ENCODE results near the gene RBM11. TPM values are rescaled to one million over a fixed set of nuclear protein-coding genes. Genes with fewer than 3 reads are reported as not detected.
"Not testable (repeated sequence)": the region's sequence is repeated elsewhere in the genome, so short reads cannot be mapped to it uniquely, and the experiment has no call there.

The RBM11 gene, protein sequence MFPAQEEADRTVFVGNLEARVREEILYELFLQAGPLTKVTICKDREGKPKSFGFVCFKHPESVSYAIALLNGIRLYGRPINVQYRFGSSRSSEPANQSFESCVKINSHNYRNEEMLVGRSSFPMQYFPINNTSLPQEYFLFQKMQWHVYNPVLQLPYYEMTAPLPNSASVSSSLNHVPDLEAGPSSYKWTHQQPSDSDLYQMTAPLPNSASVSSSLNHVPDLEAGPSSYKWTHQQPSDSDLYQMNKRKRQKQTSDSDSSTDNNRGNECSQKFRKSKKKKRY
- 1 to 10 TPM; 1.5 to 1.7 TPM for total RNA-seq
- 0.35 to 0.45 reads per million in 2 donors for total RNA-seq

DNA sequence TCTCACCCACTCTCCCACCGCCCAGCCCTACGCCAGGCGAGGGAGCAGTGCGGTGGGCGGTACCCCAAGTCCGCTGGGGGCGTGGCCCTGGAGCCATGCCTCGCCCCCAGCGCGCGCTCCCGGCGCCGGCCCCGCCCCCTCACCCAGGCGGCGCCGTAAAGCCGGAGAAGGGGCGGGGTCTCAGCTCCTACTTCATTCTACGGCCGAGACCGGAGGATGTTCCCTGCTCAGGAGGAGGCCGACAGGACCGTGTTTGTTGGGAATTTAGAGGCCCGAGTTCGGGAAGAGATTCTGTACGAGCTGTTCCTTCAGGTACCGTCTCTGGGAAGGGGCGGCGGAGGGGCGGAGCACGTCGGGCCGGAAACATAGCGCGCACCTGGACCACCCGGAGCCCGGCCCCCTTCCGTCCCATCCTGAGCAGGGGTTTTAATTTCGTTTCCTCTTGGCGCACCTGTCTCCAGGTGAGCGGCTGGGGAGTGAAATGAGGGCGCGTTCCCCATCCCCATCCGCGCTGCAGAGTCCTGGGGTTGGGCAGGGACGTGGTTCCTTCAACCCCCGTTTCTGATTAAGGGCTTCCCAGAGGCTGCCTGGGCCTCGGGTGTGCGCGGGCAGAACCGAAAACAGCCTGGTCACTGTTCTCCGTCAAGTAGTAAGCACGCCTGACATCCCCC is at the start of gene RBM11:
Gene RBM11, plus strand, starts transcription at position 187 of the 671 bp plus-strand sequence. Its CDS starts 30 bp downstream, at position 217.
- DNase-seq, result peak; percentile 46 to 54 (median 47)

DNA sequence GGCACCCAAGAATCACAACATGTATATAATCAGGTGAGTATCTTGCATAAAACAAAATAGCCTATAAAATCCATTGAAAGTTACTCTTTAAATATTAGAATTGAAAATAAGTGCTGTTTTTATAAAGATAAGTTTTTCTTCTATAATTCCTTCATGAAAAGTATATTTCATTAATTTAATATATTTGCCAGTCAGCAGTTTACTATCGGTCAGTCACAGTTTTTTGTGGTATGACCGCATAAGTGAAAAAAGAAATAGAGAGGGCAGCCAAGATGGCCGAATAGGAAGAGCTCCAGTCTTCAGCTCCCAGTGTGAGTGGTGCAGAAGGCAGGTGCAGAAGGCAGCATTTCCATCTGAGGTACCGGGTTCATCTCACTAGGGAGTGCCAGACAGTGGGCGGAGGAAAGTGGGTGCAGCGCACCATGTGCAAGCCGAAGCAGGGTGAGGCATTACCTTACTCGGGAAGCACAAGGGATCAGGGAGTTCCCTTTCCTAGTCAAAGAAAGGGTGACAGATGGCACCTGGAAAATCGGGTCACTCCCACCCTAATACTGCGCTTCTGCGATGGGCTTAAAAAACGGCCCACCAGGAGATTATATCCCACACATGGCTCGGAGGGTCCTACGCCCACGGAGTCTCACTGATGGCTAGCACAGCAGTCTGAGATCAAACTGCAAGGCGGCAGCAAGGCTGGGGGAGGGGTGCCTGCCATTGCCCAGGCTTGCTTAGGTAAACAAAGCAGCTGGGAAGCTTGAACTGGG is 49.3 kb upstream of the RBM11 start:
- H3K27me3 Mint-ChIP-seq, H3K27ac Mint-ChIP-seq, ATAC-seq: not testable (repeated sequence)

More for the DNA sequence above, at the start of gene RBM11:
- Mint-ChIP-seq H3K27me3 (peaks cover 11% of the 10 kb centered on the region), H3K4me1 (no peaks in the 10 kb centered on the region), H3K36me3 (ENCODE audit: low read depth) (no peaks in the 10 kb centered on the region), H3K4me3 (peak within 1 kb of the TSS; percentile 86), H3K27ac (no peak within 1 kb of the TSS)
- no peaks in the 10 kb centered on the region for H3K9me3 ChIP-seq (ENCODE audit: control insufficient read depth, low read length, poor library complexity, severe bottlenecking)
- peak; percentile 97 for ATAC-seq

DNA sequence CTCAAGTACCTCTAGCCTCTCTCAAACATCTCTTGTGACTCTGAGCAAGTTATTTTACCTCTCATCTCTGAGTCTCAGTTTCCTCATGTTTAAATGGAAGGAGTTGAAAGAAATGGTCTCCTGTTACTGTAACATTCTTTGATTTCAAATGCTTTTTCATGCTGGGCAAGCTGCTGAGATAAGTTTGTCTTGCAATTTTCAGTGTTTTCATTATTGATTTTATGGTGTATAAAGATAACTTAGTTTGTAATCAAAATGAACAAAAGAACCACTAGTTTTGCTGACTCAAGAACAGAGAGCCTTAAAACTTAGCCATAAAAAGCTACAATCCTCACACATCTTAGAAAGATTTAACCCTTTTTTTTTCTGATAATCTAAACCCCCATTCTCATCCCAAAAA is 9.7 kb upstream of the RBM11 start:
- H3K27me3 Mint-ChIP-seq, result peaks cover 12% of the 10 kb centered on the region
- H3K4me1 Mint-ChIP-seq, result no peaks in the 10 kb centered on the region
- DNase-seq, result no peak
- no peak for ATAC-seq
- H3K9me3 ChIP-seq (ENCODE audit: control insufficient read depth, low read length, poor library complexity, severe bottlenecking), result no peaks in the 10 kb centered on the region
- no peak overlapping the region for H3K27ac Mint-ChIP-seq
- no peak overlapping the region for H3K4me3 Mint-ChIP-seq
- H3K36me3 Mint-ChIP-seq (ENCODE audit: low read depth), result no peaks in the 10 kb centered on the region

More for the DNA sequence above, 49.3 kb upstream of the RBM11 start:
- not testable (repeated sequence) for H3K36me3 Mint-ChIP-seq (ENCODE audit: low read depth); H3K4me3 Mint-ChIP-seq; H3K4me1 Mint-ChIP-seq; H3K9me3 ChIP-seq (ENCODE audit: control insufficient read depth, low read length, poor library complexity, severe bottlenecking); DNase-seq

DNA sequence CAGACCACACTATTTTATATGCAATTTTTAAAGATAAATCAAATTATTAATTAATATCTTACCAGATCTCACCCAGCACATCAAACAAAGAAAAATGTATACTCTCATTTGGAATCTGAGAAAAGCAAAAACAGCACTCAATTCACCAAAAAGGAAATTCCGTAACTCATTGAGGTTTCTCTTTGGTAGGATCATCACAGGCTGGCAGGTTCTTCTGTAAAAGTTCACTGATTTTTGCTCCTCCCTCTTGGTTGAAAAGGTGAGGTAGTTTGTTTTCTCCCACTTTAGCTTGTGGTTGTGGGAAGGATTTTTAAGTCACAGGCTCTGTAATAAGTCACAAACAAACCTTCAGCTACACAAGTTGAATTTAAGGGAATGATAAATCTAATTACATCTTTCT is 5.2 kb upstream of the RBM11 start, which contains the start of gene LIPI:
Gene LIPI, minus strand, starts transcription at position 218 of the 400 bp plus-strand sequence. Its CDS starts 110 bp downstream, at position 108.
- H3K4me1 Mint-ChIP-seq, result no peaks in the 10 kb centered on the region
- no peak within 1 kb of the TSS for H3K27ac Mint-ChIP-seq
- no peak for ATAC-seq
- H3K9me3 ChIP-seq (ENCODE audit: control insufficient read depth, low read length, poor library complexity, severe bottlenecking), result no peaks in the 10 kb centered on the region
- H3K4me3 Mint-ChIP-seq, result no peak within 1 kb of the TSS
- peaks cover 18% of the 10 kb centered on the region for H3K27me3 Mint-ChIP-seq
- DNase-seq, result no peak
- H3K36me3 Mint-ChIP-seq (ENCODE audit: low read depth), result no peaks in the 10 kb centered on the region

DNA sequence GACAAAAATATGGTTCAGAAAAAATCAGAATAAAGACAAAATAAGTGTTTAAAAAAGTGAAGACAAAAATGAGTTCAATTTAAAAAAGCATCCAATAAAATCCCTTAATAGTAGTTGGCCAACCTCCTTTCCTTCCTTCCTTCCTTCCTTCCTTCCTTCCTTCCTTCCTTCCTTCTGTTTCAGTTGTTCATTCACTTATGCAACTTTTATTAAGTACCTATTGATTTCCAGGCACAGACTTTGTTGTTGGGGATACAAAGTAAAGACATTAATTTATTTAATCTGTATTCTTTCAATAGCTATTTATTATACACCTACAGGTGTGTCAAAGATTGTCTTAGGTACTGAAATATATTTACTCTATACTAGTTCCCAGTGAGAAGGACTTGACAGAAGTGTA is 2.8 kb upstream of the RBM11 start:
- no peaks in the 10 kb centered on the region for H3K9me3 ChIP-seq (ENCODE audit: control insufficient read depth, low read length, poor library complexity, severe bottlenecking)
- ATAC-seq (no peak), DNase-seq (no peak)
- Mint-ChIP-seq H3K27ac (no peak overlapping the region), H3K4me1 (no peaks in the 10 kb centered on the region), H3K36me3 (ENCODE audit: low read depth) (no peaks in the 10 kb centered on the region), H3K4me3 (no peak overlapping the region), H3K27me3 (peaks cover 15% of the 10 kb centered on the region)

DNA sequence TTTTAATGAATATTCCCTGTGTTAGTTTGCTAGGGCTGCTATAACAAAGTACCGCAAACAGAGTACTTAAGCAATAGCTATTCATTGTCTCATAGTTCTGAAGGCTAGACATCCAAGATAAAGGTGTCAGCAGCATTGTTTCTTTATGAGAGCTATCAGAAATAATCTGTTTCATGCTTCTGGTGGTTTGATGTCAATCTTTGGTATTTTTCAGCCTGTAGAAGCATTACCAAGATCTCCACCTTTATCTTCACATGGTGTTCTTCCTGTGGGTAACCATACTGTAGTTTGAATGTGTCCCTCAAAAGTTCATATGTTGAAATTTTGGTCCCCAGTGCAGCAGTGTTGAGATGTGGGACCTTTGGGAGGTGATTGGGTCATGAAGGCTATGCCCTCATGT is 7.4 kb downstream of the RBM11 start:
- no peak overlapping the region for H3K4me3 Mint-ChIP-seq
- no peaks in the 10 kb centered on the region for H3K36me3 Mint-ChIP-seq (ENCODE audit: low read depth)
- no peaks in the 10 kb centered on the region for H3K9me3 ChIP-seq (ENCODE audit: control insufficient read depth, low read length, poor library complexity, severe bottlenecking)
- H3K4me1 Mint-ChIP-seq, result no peaks in the 10 kb centered on the region
- no peak for ATAC-seq
- no peaks in the 10 kb centered on the region for H3K27me3 Mint-ChIP-seq
- H3K27ac Mint-ChIP-seq, result no peak overlapping the region
- no peak for DNase-seq

DNA sequence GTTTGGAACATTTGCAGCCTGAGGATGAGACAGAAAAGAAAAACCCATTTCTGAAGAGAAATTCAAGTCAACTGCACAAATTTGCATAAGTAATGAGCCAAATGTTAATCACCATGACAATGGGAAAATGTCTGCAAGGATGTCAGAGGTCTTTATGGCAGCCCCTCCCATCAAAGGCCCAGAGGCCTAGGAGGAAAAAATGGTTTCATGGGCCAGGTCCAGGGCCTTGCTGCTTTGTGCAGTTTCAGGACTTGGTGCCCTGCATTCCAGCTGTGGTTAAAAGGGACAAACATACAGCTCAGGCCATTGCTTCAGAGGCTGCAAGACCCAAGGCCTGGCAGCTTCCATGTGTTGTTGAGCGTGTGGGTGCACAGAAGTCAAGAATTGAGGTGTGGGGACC is 13.4 kb downstream of the RBM11 start:
- DNase-seq (no peak), ATAC-seq (no peak)
- H3K27me3 Mint-ChIP-seq, result peaks cover 2% of the 10 kb centered on the region
- H3K4me3 Mint-ChIP-seq, result no peak overlapping the region
- H3K9me3 ChIP-seq (ENCODE audit: control insufficient read depth, low read length, poor library complexity, severe bottlenecking), result no peaks in the 10 kb centered on the region
- peaks cover 5% of the 10 kb centered on the region for H3K36me3 Mint-ChIP-seq (ENCODE audit: low read depth)
- H3K4me1 Mint-ChIP-seq, result no peaks in the 10 kb centered on the region
- no peak overlapping the region for H3K27ac Mint-ChIP-seq

DNA sequence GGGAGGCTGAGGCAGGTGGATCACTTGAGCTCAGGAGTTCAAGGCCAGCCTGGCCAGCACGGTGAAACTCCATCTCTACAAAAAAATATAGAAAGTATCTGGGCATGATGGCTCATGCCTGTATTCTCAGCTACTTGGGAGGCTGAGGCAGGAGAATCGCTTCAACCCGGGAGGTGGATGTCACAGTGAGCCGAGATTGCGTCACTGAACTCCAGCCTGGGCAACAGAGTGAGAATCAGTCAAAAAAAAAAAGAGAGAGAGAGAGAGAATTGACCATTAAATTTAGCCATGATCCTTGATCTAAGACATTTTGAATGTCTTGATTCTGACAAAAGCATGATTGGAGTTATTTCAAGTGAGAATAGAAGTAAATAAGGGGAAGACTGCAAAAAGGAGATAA is 19.1 kb downstream of the RBM11 start:
- ATAC-seq (no peak), DNase-seq (no peak)
- peaks cover 22% of the 10 kb centered on the region for H3K27me3 Mint-ChIP-seq
- no peaks in the 10 kb centered on the region for H3K36me3 Mint-ChIP-seq (ENCODE audit: low read depth)
- peak overlapping the region; percentile 57 for H3K4me3 Mint-ChIP-seq
- no peaks in the 10 kb centered on the region for H3K4me1 Mint-ChIP-seq
- no peaks in the 10 kb centered on the region for H3K9me3 ChIP-seq (ENCODE audit: control insufficient read depth, low read length, poor library complexity, severe bottlenecking)
- no peak overlapping the region for H3K27ac Mint-ChIP-seq

DNA sequence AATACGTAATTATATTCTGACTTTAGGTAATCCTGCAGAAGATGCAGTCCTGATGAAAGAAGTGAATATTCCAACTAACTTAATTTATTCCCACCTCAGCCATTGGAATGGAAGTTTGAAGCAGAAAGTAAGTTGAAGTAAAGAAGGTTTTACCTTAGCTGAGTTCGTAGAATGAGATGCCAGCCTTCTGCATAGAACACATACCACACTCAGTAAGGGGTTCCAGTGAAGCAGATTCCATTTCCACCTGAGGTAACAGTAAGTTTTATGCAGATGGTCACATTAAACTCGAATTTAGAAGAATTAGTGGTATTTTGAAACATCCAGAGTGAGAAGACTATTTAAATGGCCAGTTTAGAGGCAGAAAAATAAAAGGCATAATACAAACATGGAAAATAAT is 20.2 kb downstream of the RBM11 start:
- ATAC-seq, result no peak
- H3K4me1 Mint-ChIP-seq, result no peaks in the 10 kb centered on the region
- peaks cover 22% of the 10 kb centered on the region for H3K27me3 Mint-ChIP-seq
- H3K4me3 Mint-ChIP-seq, result no peak overlapping the region
- no peaks in the 10 kb centered on the region for H3K36me3 Mint-ChIP-seq (ENCODE audit: low read depth)
- no peak for DNase-seq
- H3K27ac Mint-ChIP-seq, result no peak overlapping the region
- no peaks in the 10 kb centered on the region for H3K9me3 ChIP-seq (ENCODE audit: control insufficient read depth, low read length, poor library complexity, severe bottlenecking)

DNA sequence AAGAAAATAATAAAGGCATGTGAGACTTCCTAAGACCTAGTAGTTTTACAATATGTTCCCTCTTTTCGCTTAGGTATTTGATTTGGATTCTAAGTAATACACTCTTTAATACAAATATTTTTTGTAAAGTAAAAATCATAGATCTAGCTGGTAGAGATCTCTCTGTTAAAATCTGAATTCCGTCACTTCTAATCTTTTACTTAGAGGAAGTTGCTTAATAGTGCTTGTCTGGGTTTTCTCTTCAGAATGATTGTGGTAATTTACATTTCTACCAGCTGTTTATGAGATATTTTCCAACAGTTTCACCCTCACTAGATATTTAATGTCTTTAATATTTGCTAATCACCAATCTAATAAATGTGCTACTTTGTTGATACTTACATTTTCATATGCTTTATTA is 23.3 kb downstream of the RBM11 start:
- Mint-ChIP-seq H3K27me3 (peaks cover 28% of the 10 kb centered on the region), H3K36me3 (ENCODE audit: low read depth) (no peaks in the 10 kb centered on the region), H3K4me3 (no peak overlapping the region), H3K27ac (no peak overlapping the region), H3K4me1 (peaks cover 2% of the 10 kb centered on the region)
- ATAC-seq (no peak), DNase-seq (no peak)
- H3K9me3 ChIP-seq (ENCODE audit: control insufficient read depth, low read length, poor library complexity, severe bottlenecking), result no peaks in the 10 kb centered on the region

DNA sequence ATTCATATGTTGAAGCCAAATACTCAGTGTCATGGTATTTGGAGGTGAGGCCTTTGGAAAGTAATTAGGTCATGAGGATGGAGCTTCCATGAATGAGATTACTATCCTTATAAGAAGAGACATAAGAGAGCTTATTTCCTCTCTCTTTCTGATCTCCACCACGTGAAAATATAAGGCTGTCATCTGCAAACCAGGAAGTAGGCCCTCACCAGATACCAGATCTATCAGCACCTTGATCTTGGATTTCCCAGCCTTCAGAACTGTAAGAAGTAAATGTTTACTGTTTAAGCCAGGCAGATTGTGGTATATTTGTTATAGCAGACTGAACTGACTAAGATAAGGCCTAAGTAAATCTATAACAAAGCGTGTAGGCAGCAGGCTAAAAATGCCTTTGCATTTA is 25.3 kb downstream of the RBM11 start:
- no peak for ATAC-seq
- Mint-ChIP-seq H3K4me3 (no peak overlapping the region), H3K27me3 (peaks cover 13% of the 10 kb centered on the region), H3K36me3 (ENCODE audit: low read depth) (no peaks in the 10 kb centered on the region), H3K27ac (no peak overlapping the region), H3K4me1 (peaks cover 2% of the 10 kb centered on the region)
- DNase-seq, result no peak
- H3K9me3 ChIP-seq (ENCODE audit: control insufficient read depth, low read length, poor library complexity, severe bottlenecking), result no peaks in the 10 kb centered on the region

DNA sequence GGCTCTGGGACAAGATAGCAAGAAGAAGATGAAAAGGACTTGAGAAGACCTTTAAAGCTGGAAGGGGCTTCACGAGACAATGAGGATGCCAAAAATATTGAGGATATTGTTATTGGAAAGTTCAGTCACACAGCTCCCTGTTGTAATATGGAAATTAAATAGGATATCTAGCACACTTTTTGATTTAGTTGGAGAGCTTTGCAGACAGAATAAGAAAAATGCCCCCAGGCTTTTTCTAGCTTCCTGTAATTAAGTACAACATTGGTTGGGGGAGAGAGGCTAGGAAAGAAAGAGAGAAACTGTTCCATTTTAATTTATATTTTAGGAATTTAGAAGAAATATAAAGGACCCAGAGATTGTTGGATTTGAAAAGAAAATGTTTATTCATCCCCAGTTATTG is 27.5 kb downstream of the RBM11 start:
- H3K27me3 Mint-ChIP-seq, result peaks cover 24% of the 10 kb centered on the region
- no peaks in the 10 kb centered on the region for H3K36me3 Mint-ChIP-seq (ENCODE audit: low read depth)
- no peak overlapping the region for H3K4me3 Mint-ChIP-seq
- ATAC-seq (no peak), DNase-seq (no peak)
- no peaks in the 10 kb centered on the region for H3K9me3 ChIP-seq (ENCODE audit: control insufficient read depth, low read length, poor library complexity, severe bottlenecking)
- no peak overlapping the region for H3K27ac Mint-ChIP-seq
- peaks cover 2% of the 10 kb centered on the region for H3K4me1 Mint-ChIP-seq

DNA sequence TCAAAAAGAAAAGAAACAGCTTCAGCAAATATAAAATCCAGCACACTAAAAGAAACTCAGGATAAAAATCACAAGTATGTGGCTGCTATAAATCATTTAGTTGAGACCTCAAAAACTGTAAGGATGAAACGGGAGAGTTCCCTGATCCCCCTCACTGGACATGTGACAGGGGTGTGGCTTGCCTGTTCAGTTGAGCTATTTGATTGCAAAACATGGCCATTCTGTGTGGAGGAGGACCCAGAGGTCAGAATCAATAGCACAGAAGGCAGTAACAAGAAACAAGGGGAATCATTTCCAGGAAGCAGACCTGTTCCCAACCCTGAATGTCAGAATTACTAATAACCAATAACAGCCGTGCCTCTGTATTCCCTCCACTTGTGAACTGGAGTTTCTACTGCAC is 27.9 kb downstream of the RBM11 start:
- no peak overlapping the region for H3K4me3 Mint-ChIP-seq
- ATAC-seq, result no peak
- peaks cover 27% of the 10 kb centered on the region for H3K27me3 Mint-ChIP-seq
- no peaks in the 10 kb centered on the region for H3K9me3 ChIP-seq (ENCODE audit: control insufficient read depth, low read length, poor library complexity, severe bottlenecking)
- DNase-seq, result no peak
- H3K36me3 Mint-ChIP-seq (ENCODE audit: low read depth), result no peaks in the 10 kb centered on the region
- no peak overlapping the region for H3K27ac Mint-ChIP-seq
- H3K4me1 Mint-ChIP-seq, result peaks cover 2% of the 10 kb centered on the region

Data from T-helper 17 cell (primary cell).